GM19397 (cell line): ENCODE results near the gene MVB12A.

ENCODE experiments used
- ATAC-seq: cut with Tn5 transposase; IDR thresholded peaks from one replicate; pipeline ENCODE4 v1.9.1; 2021; ENCODE audit warnings: mild to moderate bottlenecking, moderate library complexity; ENCODE audit not compliant: unreplicated experiment

MVB12A gene

DNA sequence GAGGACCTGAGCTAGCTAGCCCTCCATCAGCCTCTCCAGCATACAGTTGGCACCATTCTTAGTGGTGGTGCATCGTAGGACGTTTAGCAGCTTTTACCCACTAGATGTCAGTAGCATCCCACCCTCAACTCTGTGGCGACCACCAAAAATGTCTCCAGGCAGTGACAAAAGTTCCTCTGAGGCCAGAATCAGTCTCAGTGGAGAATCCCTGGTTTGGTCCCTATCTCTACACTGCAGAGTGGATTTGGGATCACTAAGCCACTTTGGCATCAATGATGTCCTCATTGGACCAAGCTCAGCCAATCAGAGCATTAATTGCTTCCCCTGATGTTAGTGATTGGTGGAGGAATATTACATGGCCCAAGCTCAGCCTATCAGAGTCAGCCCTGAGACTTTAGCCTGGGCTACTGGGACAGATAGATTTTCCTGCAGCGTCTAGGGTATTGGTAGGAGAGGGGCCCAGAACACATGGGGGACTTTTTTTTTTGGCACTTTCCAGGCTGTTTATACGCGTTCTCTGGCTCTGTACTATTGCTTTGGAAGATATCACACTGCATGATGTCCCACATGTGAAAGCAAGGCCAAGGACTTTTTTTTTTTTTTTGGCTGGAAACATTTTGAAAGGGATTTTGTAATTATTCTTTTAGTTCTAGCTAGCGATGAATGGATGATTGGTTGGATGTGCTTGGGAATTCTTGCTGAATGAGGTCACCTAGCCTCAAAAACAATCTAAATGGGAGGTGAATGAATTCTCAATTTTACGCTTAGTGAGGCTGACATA is 21.6 kb downstream of the MVB12A start:
- no peak for ATAC-seq

DNA sequence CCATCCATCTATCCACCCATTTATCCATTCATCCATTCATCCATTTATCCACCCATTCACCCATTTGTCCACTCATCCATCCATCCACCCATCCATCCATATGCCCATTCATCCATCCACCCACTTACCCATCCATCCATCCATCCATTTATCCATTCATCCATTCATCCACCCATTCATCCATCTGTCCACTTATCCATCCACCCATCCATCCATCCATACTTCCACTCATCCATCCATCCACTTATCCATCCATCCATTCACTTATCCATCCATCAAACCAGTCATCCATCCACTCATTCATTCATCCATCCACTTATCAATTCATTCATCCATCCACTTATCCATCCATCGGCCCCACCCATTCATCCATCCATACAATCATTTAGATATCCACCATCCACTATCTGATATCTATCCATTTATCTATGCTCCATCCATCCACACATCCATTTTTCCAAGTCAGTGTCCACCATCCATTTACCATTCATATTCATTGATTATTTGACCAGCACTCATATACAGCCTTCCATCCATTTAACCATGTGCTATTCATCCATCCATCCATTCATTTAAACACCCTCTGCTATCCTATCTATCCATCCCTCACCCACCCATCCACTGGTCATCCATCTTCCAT is 25.8 kb downstream of the MVB12A start:
- ATAC-seq, result no peak

DNA sequence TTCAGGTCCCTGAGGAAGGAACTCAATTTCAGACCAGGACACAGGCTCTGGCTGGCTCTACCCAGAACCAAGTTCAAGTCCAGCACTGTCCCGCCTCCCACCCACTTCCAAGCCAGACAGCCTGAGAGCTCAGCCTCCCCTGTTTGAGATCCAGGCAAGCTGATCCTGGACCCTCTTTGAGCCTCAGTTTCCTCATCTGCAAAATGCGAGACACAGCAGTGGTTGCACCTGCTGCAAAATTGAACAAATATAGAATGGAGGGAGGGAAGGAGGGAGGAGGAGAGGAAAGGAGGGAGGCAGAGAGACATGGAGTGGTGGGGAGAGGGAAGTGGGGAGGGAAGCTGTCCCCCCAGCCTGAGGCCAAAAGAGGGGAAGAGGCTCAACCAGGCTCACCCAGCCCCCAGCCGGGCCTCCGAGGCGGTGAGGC is 27.9 kb downstream of the MVB12A start:
- ATAC-seq, result no peak

DNA sequence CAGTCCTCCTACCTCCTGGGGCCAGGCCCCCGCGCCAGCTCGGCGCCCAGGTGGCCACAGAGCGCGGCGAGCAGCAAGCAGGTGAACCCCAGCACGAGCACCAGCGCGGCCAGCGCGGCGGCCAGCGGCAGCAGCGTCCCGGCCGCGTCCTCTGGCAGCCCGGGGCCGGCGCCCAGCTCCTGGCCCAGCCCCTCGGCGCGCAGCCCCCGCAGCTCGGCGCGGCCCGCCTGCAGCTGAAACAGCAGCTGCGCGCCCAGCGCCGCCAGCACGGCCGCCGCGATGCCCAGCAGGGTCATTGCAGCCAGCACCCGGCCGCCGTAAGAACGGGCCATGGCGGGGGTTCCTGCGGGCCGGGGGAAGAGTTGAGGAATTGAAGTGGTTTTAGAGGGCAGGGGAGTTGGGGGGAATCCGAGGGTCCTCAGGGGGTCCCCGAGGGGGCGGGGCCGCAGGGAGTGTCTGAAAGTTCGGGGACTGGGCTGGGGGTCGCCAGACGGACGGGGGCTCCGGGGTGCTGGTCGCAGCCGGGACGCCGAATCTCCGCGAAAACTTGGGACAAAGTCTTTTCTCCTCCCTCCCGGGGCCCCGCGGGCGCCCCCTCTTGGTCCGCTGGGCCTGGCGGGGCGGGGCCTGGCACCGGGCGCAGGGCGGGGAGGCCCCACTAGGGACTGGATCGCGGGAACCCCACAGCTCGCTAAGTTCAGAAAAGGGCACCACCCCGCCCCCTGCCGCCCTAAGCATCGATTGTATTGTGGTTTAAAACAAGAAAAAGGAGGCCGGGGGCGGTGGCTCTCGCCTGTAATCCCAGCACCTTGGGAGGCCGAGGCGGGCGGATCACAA is 28.5 kb downstream of the MVB12A start, which contains the start of gene TMEM221:
Gene TMEM221 (minus strand): TSS at position 538 of the 837 bp plus-strand sequence. CDS start 206 bp downstream, at position 332.
- ATAC-seq, result no peak

DNA sequence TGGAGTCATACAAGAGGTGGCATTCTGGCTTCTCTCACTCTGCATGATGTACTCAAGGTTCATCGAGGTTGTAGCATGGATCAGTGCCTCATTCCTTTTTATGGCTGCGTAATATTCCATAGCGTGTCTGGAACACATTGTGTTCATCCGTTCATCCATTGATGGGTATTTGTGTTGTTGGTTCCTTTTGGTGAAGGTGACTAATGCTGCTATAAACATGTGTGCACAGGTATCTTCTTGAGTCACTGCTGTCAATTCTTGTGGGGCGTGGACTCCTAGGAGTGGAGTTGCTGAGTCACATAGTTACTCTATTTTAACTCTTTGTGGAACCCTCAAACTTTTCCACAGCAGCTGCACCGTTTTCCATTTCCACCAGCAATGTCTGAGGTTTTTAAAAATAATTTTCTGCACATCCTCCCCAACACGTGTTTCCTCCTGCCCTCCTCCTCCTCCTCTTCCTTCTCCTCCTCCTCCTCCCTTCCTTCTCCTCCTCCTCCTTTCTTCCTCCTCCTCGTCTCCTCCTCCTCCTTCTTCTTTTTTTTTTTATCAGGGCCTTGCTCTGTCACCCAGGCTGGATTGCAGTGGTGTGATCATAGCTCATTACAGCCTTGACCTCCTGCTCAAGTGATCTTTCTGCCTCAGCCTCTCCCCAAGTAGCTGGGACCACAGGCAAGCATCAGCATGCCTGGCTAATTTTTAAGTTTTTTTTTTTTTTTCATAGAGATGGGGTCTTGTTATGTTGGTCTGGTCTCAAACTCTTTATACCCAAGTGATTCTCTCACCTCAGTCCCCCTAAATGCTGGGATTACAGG is 30.6 kb downstream of the MVB12A start:
- ATAC-seq, result no peak

DNA sequence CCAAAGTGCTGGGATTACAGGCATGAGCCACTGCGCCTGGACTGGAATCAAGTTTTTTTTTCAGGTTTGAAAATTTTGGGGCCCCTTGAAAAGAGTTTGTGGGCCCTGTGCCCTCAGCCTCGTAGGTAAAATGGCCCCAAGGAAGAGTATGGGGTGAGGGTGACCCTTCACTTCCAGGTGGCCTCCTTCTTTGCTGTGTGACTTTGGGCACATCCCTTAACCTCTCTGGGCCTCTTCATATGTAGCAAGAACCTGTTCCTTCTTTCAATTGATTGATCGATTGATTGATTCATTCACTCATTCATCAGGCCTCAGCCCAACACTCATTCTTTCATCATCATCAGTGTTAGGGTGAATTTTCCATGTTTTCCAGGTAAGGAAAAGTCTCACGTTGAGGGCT is 32.0 kb downstream of the MVB12A start:
- ATAC-seq, result no peak

DNA sequence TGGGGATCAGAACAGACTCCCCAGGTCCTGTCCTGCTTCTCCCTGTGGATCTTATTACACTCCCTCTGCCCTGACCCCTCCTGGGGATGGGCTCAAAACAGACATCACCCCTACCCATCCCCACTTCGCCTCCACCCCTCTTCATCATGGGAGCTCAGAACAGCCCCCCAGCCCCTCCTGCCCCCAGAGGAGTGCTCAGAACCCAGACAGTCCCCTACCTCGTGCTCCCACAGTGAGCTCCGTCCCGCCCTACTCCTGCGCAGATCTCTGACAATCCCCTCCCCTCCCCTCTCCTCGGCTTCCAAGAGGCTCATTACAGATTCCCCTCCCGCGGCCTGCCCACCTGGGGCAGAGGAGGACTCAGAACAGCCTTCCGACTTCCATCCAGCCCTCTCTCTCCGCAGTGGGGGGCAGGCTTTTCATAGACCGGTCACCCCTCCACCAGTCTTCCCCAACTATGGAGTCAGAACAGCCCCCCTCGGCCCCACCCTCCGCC is 34.8 kb downstream of the MVB12A start:
- ATAC-seq, result no peak

DNA sequence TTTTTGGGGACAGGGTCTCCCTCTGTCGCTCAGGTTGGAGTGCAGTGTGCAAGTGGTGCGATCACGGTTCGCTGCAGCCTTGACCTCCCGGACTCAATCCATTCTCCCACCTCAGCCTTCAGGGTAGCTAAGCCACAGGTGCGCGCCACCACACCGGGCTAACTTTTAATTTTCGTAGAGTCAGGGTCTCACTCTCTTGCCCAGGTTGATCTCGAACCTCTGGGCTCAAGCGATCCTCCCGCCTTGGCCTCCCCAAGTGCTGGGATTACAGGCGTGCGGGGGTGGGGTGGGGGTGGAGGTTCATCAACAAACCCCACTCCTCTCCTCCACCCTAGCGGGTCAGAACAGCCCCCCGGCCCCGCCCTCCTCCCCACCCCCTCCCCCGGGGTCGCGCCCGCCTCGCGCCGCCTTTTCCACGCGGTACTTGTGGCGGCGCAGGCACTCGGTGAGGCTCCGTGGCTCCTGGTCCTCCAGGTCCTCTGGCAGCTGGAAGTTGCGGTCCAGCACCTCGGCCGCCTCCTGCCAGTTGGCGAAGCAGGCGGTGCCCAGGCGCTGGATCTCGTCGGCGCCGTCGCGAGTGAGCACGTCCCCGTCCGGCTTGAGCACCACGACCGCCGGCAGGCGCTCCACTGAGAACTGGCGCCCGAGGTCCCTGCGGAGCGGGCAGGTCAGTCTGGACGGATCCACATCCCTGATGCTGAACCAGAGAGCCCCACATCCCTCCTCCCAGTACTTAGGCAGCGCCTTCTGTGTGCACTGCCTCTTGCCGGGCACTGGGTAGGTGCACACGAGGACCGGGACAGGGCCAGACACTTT is 35.7 kb downstream of the MVB12A start:
- ATAC-seq, result no peak

DNA sequence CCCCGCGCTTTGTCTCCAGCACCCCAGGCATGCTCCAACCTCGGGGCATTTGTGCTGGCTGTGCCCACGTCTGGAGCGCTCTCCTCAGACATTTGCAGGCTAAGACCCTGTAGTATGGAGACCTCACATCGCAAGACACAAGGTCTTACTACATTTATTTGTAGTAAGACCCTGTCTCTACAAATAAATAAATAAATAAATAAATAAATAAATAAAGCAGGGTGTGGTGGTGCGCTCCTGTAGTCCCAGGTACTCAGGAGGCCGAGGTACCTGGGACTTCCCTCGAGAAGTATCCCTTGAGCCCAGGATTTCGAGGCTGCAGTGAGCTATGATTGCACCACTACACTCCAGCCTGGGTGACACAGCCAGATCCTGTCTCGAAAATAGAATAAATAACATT is 36.3 kb downstream of the MVB12A start:
- no peak for ATAC-seq

DNA sequence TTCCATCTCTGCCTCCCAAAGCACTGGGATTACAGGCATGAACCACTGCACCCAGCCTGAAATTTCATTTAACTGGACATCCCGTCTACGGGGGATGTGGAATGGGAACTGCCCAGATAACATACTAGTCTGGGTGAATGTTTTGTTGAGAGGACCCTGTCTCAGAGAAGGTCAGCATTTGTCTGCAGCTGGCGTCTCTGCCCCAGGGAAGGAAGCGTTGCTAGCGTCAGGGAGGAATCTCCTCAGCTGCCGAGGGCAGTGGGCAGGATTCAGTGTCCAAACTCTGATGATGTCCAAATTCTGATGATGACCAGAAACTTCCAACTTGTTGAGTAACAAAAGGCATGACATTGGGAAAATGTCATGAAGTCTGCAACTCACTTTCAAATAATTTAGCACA is 37.8 kb downstream of the MVB12A start:
- ATAC-seq, result no peak

DNA sequence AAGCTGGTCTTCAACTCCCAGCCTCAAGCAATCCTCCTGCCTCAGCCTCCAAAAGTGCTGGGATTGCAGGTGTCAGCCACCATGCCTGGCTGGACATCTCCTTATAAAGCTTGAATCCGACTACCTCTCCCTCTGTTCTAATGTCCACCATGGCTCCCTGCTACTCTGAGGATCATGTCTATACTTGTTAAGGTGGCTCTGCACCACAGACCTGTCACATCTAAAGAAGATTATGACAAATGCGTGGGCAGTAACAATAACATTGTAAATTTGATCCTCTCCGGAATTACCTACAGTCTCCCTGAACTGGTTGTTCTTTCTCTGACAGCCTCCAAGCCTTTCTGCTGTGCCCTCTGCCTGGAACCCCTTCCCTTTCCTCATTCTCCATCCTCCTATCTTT is 39.1 kb downstream of the MVB12A start:
- no peak for ATAC-seq

DNA sequence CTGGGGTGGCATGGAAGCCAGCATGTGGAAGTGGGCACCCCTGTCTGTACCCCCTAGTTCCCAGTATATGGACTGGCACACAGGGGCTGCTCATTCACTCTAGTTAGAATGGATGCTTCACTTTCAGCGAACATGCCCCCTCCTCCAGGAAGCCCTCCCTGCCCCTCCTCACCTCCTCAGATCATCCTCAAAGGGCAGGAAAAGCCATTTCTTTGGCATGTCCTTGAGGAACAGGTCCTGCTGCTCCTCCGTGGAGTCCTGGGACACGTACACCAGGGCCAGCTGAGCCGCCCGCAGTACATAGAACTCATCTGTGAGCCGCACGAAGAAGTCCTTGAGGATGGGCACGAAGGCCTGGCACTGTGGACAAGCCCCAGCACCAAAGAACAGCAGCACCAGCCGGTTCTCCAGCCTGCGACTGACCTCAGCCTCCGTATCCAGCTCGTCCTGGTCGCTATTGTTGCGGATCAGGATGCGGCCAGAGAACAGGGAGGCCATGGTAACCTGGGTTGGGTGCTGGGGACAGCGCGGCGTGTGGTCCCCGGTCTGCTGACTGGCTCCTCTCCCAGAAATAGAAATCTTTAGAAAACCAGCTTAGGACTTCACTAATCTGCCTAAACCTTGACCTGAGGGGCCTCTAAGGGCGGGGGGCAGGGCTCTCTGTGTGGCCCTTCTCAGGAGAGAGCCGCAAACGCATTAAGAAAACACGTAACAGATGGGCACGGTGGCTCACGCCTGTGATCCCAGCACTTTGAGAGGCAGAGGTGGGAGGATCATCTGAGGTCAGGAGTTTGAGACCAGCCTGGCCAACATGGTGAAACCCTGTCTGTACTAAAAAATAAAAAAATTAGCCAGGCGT is 40.8 kb downstream of the MVB12A start, which contains the start of gene NXNL1:
Gene NXNL1 (minus strand): TSS at position 555 of the 859 bp plus-strand sequence. CDS start 57 bp downstream, at position 498.
- no peak for ATAC-seq

DNA sequence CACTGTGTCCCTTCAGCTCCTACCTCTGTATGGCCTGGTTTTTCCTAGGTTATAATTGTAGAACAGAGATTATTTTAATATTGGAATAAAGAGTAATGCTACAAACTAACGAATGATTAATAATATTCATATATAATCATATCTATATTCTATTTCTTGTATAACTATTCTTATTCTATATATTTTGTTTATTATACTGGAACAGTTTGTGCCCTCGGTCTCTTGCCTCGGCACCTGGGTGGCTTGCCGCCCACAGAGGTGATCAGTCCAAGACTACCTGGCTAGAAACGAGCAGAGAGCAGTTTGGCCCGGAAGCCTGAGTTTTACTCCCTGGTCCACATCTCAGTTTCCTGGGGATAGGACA is 46.6 kb downstream of the MVB12A start:
- no peak for ATAC-seq

DNA sequence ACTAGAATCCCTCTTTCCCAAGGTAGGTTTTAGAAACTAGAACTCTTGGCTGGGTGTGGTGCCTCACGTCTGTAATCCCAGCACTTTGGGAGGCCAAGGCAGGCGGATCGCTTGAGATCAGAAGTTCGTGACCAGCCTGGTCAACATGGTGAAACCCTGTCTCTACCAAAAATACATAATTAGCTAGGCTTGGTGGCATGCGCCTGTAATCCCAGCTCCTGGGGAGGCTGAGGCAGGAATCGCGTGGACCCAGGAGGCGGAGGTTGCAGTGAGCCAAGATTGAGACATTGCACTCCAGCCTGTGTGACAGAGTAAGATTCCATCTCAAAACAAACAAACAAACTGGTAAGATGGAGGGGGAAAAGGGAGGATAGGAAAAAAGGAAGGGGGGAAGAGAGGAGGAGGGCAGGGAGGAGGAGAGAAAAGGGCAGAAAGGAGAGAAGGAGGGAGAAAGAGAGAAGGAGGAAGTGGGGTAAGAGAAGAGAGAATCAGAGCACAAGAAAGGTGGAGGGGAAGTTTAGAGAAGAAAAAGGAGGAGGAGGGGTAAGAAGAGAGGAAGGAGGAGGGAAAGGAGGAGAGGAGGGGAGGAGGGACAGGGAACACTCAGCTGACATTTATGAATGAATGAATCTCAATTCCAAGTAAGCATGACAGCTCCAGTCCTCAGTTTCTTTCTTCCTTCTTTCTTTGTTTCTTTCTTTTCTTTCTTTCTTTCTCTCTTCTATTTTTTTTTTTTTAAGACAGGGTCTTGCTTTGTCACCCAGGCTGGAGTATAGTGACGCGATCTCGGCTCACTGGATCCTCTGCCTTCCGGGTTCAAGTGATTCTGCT is 47.8 kb downstream of the MVB12A start:
- no peak for ATAC-seq

DNA sequence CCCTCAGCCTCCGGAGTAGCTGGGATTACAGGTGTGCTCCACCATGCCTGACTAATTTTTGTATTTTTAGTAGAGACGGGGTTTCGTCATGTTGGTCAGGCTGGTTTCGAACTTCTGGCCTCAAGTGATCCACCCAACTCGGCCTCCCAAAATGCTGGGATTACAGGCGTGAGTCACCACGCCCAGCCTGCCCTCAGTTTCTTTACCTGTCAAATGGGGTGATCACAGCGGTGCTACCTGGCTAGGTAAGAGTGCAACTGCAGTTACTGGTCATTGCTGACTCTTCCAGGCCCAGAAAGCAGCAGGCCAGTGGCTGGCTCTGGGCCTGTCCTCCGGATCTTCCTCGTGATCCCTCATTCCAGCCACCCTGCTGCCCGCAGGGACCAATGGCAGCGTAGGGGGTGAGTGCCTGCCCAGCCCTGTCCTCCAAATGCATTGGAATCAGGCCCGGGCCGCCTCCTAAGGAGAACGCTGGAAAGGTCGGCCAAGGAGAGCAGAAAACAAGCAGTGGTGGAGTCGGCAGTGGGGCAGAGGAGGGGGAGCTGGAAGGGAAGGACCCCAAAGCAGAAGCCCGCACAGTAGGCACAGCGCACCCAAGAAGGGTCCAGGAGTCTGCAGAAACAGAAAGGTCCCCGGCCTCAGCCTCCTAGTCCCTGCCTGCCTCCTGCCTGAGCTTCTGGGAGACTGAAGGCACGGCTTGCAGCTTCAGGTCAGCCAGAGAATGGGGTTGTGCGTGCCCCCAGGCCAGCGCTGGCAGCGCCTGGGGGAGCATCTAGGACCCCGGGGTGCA is 48.6 kb downstream of the MVB12A start:
- no peak for ATAC-seq

DNA sequence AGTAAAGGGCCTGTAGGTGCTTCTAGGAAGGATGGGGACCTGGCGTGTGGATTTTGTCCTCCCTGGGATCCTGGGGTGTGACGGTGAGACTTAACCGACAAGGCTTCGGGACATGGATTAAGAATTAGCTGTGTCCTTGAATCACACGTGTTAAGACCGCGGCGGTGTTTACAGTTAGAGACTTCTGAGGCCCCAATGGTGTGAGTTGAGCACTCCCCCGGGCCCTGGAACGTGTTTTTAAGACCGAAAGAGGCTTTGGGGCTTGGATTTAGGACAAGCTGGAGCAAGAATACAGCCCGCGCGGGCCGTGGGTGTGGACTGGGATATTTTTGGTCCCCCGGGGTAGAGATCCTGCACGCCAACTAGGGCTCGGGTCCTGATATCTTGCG is 49.2 kb downstream of the MVB12A start:
- no peak for ATAC-seq

DNA sequence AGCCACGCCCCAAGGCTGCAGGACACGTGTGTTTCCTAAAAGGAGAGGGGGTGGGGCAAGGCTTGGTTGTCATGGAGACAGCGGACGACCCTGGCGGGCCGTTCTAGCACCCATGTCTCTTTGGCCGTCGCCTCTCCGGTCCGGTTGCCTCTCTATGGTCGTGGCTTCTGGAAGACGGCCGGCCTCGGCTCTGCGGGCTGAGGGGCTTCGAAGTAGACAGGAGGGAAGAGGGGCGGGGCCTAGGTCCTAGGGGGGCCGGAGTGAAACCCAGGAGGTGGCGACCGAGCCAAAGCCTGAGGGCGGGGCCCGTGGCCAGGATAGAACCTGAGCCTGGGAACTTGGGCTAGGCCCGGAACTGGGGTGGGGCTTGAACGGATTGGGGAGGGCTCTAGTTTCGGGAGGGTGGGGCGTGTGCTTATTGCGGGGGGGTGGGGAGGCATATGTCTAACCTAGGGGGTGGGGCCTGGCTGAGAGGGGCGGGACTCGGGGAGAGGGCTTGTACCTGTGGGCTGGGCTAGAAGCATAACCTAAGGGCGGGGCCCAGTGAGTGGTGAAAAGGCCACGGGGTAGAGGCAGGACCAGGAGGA is 49.7 kb downstream of the MVB12A start:
- ATAC-seq, result peak; percentile 51
